HG03521 (cell line): Measurements from ENCODE around the gene BRICD5.

Source experiments
- ATAC-seq: cut with Tn5 transposase; IDR thresholded peaks from one replicate; pipeline ENCODE4 v1.9.1; 2021; ENCODE audit warnings: mild to moderate bottlenecking, moderate library complexity; ENCODE audit not compliant: unreplicated experiment

Gene BRICD5

DNA sequence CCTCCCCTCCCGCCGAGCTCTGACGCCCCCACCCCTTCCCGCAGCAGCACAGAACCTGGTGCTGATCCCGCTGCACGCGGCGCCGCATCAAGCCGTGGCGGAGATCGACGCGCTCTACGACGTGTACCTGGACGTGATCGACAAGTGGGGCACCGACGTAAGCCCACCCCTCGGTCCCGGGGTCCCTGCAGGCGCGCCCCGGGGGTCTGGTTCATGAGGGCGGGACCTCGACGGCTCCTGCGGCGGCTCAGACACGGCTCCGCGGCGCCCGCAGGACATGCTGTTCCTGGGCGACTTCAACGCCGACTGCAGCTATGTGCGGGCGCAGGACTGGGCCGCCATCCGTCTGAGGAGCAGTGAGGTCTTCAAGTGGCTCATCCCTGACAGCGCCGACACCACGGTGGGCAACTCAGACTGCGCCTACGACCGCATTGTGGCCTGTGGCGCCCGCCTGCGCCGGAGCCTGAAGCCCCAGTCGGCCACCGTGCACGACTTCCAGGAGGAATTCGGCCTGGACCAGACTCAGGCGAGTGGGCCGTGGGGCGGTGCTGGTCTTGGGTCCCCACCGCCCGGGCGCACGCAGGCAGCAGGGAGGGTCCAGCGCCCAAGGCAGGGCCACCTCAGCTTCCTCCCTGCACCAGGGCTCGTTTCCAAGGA is 27.0 kb upstream of the BRICD5 start:
- no peak for ATAC-seq

DNA sequence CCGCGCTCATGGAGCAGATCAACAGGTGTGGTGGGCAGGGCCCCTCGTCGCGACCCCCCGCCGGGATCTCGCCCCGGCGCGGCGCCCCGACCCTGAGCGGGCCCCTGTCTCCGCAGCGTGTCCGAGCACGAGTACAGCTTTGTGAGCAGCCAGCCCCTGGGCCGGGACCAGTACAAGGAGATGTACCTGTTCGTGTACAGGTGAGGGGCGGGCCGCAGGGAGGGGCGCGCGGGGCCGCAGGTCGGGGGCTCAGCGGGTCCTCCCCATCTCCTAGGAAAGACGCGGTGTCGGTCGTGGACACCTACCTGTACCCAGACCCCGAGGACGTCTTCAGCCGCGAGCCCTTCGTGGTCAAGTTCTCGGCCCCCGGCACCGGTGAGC is 26.4 kb upstream of the BRICD5 start:
- no peak for ATAC-seq

DNA sequence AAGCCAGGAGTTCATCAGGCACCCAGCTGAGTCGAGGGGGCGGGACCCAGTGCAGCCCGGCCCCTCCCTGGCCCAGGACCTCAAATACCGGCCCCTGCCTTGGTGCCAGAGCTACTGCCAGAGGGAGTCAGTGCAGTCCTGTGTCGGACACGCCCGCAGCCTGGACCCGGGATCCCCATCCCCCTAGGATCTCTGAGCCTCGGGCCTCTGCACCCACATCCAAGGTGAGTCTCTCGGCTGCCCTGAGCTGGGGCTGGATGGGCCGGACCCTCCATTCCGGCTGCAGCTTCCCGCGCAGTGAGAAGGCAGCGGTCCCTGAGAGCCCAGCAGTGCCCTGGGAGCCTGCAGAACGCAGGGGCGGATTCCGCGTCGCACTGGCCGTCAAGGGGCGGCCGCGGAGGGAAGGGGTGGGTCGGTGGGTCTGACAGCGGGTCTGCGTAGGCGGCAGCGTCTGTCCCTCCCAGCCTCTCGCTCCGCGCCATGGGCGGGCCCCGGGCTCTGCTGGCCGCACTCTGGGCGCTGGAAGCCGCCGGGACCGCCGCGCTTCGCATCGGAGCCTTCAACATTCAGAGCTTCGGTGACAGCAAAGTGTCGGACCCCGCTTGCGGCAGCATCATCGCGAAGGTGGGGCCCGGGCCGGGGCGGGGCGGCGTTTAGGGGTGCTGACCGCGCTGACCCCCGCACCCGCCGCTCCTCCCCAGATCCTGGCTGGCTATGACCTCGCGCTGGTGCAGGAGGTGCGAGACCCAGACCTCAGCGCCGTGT is 25.9 kb upstream of the BRICD5 start, which contains the start of gene DNASE1L2:
TSS of gene DNASE1L2 (plus strand) at position 108 of the 765 bp plus-strand sequence. CDS start at position 481, 373 bp downstream.
- ATAC-seq = no peak

DNA sequence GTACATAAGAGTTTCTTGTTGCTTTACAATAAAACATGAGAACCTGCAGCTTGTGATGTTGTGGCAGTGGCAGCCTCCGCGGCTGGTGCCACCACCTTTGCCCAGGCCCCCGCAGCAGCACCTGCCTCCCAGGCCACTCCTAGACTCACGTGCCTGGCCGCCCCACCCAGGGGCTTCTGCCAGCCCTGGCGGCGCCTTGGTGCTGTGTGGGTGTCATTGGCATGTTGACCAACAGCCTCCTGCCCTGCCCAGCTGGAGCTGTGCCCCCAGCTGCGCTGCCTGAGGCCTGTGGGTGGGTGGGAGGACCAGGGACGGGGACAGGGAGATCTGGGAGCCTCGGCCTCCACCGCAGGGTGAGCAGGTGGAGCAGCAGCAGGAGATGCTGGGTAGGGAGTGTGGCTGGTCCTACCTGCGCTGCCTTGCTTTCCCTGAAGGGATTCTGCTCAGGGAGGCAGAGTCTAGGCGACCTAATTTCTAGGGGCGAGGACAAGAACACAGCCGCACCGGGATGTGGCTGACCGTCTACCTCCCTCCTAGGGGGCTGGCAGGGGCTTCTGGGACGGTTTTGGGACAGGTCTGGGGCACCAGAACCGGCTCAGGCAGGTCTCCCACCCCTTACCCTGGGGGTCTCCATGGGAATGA is 25.2 kb upstream of the BRICD5 start:
- no peak for ATAC-seq

DNA sequence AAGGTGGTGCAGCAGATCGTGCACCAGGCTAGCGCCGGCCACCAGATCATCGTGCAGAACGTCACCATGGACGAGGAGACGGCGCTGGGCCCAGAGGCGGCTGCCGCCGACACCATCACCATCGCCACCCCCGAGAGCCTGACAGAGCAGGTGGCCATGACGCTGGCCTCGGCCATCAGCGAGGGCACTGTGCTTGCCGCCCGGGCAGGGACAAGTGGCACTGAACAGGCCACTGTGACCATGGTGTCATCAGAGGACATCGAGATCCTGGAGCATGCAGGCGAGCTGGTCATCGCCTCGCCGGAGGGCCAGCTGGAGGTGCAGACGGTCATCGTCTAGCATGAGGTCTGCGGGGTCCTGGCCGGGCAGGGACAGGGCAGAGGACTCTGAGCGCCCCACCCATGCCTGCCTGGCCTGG is 24.6 kb upstream of the BRICD5 start:
- ATAC-seq = no peak

DNA sequence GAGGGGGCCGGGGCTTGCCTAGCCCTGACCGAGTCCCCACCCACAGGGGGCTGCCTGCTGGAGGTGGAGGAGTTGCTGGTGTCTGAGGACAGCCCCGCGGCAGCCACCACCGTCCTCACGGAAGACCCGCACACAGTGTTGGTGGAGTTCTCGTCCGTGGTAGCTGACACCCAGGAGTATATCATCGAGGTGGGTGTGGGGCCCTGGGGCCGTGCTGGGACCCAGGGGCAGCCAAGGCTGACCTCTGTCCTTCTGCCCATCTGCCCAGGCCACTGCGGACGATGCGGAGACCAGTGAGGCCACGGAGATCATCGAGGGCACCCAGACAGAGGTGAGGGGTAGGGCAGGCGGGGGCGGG is 24.1 kb upstream of the BRICD5 start:
- no peak for ATAC-seq

DNA sequence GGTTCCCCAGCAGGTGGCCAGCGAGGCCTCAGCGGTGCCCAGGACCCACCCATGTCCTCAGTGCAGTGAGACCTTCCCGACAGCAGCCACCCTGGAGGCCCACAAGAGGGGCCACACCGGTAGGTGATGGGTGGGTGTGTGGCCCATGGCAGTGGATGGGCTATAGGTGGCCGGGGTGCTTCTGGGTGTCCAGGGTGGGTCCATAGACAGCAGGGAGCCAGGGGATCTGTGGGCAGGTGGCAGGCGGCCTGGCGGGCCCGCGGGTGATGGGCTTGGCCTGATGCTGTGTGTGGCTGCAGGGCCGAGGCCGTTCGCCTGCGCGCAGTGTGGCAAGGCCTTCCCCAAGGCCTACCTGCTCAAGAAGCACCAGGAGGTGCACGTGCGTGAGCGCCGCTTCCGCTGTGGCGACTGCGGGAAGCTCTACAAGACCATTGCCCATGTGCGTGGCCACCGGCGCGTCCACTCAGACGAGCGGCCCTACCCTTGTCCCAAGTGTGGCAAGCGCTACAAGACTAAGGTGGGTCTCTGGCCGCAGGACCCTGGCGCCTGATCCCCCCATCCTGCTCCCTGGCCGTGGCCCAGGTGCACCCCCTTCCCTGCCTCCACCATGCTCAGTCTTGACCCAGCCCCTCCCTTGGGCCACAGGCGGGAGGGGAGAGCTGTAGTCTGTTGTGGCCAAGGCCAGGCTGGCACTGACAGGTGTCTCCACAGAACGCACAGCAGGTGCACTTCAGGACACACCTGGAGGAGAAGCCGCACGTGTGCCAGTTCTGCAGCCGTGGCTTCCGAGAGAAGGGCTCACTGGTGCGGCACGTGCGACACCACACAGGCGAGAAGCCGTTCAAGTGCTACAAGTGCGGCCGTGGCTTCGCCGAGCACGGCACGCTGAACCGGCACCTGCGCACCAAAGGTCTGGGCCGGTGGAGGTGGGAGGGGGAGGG is 23.5 kb upstream of the BRICD5 start:
- ATAC-seq = no peak

DNA sequence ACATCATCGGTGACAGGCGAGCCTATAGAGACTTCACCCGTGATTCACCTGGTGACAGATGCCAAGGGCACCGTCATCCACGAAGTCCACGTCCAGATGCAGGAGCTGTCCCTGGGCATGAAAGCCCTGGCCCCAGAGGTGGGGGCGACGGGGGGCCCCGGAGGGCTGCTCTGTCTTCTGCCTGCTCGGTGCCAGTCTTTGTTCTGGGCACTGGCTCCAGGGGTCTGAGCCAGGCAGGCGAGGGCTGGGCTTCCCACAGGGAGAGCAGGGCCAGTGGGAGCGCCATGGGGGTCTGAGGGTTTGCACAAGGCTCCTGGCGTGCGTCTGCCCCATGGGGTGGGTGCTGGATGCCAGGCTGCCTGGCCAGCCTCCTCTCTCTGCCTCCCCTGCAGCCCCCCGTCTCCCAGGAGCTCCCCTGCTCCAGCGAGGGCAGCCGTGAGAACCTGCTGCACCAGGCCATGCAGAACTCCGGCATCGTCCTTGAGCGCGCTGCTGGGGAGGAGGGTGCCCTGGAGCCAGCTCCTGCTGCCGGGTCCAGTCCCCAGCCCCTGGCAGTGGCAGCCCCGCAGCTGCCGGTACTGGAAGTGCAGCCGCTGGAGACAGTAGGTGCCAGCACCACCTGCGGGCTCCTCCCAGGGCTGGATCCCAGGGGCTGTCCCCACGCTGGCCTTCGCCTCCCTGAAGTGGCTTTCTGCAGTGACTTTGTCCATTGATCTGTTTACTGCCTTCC is 22.5 kb upstream of the BRICD5 start:
- no peak for ATAC-seq

DNA sequence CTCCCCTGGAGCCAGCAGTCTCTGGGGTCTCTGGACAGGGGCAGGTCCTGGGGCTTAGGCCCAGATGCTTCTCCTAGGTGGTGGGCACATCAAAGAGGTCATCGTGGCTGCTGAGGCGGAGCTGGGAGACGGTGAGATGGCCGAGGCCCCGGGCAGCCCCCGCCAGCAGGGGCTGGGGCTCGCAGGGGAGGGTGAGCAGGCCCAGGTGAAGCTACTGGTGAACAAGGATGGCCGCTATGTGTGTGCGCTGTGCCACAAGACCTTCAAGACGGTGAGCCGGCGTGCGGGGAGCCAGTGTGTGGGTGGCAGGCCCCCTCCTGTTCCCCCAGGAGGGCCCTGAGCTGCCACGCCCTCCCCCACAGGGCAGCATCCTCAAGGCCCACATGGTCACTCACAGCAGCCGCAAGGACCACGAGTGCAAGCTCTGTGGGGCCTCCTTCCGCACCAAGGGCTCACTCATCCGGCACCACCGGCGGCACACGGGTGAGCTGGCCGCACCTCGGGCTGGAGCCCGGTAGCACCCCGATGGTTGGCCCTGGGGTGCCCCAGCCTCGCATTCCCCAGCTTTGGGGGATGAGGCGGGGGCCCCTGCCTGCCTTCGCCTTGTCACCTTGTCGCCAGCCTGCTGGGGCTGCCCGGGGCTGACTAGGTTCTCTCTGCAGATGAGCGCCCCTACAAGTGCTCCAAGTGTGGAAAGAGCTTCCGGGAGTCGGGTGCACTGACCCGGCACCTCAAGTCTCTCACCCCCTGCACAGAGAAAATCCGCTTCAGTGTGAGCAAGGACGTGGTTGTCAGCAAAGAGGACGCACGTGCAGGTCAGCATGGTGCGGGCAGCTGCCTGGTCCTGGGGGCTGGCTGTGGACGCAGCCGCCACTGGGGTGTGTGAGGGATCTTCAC is 21.7 kb upstream of the BRICD5 start:
- ATAC-seq = no peak

DNA sequence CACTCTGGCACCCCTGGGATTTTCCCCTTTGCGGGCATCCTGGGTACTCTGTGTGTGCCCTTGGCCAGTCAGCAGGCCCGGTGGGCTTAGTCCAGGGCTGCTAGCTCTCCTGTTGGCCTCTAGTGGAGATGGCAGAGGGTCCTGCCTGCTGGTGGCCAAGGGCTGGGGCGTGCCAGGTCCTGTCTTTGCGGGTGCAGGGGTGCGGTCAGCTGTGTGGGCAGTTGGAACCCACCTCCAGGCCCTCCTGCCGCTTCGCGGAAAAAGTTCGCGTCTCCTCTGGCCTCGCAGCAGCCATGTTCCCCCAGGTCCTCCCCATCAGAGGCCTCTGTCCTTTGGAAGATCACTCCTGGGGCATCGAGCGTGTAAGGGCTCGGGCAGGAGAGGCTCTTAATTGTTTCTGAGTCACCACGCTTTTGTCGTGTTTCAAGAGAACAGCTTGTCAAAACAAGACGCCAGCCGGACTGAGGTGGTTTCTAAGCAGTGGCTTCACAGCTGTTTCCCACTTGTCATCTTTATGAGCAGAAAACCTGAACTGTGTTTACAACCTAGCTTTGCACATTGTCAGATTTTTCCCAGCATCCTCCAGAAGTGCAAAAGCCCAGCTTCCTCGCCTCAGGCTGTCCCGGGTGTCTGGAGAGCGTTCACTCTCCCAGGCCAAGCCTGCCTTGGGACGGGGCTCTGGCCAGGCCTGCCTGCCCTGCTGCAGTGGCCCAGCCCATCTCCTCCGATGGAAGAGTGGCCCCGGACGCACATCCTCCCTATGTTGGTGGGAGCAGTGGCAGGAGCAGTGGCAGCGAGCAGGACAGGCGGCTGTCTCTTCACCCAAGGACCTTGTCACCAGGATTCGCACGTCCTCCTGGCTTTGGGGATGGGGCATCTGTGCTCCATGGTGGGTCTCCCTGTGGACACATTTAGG is 20.6 kb upstream of the BRICD5 start:
- ATAC-seq = no peak

DNA sequence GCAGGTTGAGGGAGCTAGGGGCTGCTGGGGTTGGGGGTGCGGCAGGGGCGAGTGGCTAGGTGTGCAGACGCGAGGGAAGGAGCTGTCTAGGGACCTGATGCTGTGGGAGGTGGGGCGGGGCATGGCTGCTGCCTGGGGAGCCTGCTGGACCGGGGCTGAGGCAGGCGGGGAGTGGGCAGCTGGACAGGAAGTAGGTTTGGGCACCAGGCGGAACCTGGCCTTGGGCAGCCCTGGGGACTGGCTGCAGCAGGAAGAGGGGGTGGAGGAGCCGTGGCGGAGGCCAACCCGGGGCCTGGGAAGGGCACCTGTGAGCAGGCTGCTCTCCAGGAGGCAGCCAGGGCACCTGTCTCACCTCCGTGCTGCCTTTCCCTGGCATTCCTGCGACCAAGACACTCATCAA is 19.7 kb upstream of the BRICD5 start:
- ATAC-seq = no peak

DNA sequence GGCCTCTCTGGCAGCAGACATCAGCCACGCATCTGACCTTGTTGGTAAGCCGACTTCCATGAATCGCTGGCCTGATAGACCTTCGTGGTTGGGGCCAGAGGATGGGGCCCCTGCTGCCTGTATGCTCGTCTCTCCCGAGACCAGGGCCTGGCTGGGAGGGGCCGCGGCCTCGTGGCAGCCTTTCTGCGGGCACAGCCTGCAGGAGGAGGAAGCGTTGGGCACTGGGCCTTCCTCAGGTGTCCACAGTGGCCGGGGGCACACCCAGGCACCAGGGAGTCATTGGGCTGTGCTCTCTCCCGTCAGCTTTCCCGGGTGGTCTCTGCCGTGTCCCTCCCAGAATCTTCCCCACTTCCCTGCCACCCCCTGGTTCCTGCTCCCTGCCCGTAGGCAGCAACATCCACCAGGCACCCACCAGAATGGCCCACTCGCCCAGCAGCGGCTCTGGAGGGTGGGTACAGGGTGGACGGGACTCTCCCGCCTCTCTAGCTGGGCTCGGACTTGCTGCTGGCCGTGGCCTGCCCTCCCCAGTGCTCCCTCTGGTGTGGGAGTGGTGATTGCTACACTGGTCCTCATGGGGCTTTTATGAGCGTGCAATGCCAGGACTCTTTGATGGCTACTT is 19.1 kb upstream of the BRICD5 start:
- ATAC-seq = no peak

DNA sequence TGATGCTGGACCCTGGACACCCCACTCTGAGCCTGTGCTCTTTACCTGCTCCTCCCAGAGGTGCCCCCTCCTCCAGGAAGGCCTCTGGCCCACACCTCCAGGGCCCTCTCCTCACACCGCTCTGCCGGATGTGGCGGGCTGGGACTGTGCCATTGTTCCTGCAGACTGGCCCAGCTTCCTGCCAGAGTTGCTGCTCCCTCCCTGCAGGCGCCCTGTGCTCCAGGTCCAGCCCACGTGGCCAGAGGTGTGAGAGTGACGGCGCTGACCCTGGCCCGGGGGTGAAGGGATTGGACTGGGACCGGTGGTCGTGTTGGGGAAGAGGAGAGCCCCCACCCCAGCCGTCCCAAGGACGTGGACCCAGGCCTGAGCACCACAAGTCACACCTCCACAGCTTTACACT is 18.4 kb upstream of the BRICD5 start:
- ATAC-seq = no peak

DNA sequence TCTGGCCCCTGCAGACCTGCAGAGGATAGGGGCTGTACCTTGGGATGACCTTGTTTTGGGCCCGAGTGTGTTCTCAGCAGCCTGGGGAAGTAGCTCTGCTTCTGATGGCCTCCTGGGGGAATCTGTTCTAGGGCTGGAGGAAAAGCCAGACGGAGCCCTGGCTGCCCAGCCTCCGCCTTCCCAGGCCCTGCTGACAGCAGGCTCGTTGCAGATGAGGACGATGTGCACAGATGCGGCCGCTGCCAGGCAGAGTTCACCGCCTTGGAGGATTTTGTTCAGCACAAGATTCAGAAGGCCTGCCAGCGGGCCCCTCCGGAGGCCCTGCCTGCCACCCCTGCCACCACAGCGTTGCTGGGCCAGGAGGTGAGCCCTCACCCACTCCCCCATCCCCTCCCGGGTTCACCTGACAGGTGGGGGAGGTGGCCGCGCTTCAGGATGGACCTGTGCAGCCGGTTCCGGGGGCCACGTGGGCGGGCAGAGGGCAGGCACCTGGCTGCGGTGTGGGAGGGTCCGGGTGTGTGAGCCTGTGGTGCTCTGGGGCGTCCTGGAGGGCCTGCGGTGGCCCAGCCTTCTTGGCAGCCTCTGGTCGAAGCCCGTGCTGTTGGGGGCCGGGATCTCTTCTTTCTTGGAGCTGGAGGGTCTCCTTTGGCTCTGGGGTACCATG is 17.6 kb upstream of the BRICD5 start:
- no peak for ATAC-seq

DNA sequence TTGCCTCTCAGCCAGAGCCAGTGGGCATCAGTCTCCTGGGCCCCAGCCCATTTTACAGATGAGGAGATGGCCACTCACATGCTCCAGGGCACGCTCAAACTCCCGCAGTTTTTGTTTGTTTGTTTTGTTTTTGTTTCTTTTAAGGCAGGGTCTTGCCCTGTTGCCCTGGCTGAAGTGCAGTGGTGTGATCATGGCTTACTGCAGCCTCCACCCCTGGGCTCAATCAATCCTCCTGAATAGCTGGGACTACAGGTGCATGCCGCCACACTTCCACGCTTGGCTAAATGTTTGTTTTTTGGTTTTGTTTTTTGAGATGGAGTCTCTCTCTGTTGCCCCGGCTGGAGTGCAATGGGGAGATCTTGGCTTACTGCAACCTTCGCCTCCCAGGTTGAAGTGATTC is 16.3 kb upstream of the BRICD5 start:
- ATAC-seq = no peak

DNA sequence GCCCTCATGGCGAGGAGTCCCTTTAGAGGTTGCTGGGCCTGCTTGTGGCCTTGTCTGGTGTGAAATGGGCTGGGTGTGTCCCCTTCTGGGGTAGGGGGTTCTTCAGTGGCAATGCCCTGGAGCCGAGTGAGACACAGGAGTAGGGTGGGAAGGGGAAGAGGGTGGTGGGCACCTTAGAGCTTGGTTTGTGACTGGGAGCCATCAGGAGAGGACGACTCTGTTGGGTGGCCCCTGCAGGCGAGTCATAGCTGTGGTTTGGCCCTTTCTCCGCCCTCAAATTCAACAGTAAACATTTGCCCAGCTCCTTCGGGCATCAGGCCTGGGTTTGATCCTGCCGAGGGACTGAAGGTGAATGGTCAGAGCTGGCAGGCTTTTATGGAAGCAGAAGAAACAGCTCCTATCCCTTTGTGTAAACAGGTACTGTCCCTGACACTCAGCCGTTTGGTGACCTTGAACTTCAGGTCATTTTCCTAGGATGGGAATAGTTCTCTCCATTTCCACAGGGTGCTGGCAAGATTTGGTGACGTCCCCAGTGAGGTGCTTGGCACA is 15.7 kb upstream of the BRICD5 start:
- no peak for ATAC-seq

DNA sequence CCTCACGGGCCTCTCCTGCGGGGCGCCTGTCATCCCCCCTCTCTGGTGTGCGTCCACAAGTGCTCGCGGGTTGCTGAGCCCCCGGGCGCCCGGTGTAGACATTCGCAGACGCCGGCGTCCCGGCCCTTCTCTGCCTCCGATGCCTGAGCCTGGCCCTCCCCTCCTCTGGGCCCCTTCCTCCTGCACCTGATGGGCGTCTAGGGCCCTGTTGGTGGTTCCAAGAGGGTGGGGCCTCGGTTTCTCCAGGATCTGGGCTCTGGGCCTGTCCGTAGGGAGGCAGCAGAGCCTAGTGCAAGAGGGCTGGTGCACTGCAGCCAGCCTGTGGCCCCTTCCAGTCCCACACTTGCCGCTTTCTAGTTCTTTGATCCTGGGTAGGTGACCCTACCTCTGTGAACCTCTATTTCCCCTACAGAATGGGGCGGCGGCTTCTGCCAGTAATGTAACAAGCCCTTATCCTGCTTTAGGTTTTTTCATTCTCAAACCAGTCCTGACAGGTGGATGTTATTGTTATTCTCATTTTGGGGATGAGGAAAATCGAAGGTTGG is 13.4 kb upstream of the BRICD5 start:
- ATAC-seq = peak; percentile 10
